Fibroblast of skin of right biceps (primary cell): ENCODE data around the gene PALB2.

Source experiments
- DNase-seq: peaks from one replicate; pipeline ENCODE4 v3.0.0-alpha.2; 2013

Gene PALB2

GRCh38 chr16:23580391-23580790, 60.7 kb downstream of the PALB2 start:
- DNase-seq, result no peak

- DNase-seq, result no peak
These were observed 61.7 kb downstream of the PALB2 start for GRCh38 chr16:23579371-23579770.

GRCh38 chr16:23578101-23578830, 62.8 kb downstream of the PALB2 start:
- no peak for DNase-seq

DNA sequence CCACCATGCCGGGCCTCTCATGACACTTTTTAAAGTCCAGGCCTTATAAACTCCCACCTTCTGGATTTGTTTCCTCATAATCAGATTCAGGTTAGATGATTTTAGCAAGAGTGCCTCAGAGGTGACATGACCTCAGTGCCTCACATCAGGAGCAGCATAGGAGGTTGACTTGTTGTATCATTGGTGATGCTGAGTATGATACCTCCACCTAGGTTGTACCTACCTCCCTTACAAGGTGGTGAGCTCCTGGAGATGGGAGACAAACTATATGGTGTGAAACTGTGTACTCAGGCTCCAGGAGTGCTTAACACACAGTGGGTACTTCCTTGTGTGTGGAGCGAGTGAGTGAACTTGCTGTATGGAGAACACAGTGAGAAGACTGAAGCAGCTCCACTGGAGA, 63.6 kb downstream of the PALB2 start:
- DNase-seq, result no peak

- DNase-seq, result no peak
These were observed 65.3 kb downstream of the PALB2 start for GRCh38 chr16:23575834-23576233.

DNA sequence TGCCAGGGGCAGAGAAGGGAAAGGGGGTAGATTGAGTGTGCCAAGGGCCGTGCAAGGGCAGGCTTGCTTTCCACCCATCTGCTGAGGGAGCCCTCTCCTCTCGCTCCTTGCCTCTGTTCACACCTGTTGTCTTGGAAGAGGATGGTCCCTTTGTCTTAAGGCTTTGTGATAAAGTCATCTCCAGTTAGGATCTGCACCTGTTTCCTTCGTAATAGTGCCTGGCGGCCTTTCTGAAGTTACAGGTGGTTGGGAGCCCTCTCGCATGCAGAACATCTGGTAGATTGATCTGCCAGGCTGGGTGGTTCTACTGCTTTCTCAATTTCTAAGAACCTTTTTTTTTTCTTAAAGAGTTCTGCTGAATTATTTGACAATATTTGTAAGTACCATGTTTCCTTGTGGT, 67.3 kb downstream of the PALB2 start:
- no peak for DNase-seq

GRCh38 chr16:23572394-23572793, 68.7 kb downstream of the PALB2 start:
- no peak for DNase-seq

DNA sequence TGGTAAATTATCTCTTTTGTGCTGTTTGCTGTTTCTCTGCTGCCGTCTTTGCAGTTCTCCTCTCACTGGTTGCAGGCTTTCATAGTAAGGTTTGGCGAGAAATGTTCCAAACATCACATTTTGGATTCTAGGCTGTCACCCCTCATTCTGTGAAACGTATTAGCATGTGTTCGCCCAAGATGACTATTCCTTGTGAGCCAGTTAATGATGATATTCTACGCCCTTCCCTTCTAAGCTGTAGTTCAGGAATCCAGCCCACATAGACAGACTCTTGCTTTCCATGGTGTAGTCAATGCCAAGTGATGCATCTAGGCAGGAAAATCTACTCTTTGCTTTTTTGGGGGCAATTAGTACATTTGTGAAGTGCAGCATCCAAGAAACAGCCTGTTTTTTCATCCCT, 69.2 kb downstream of the PALB2 start:
- DNase-seq, result no peak

DNA sequence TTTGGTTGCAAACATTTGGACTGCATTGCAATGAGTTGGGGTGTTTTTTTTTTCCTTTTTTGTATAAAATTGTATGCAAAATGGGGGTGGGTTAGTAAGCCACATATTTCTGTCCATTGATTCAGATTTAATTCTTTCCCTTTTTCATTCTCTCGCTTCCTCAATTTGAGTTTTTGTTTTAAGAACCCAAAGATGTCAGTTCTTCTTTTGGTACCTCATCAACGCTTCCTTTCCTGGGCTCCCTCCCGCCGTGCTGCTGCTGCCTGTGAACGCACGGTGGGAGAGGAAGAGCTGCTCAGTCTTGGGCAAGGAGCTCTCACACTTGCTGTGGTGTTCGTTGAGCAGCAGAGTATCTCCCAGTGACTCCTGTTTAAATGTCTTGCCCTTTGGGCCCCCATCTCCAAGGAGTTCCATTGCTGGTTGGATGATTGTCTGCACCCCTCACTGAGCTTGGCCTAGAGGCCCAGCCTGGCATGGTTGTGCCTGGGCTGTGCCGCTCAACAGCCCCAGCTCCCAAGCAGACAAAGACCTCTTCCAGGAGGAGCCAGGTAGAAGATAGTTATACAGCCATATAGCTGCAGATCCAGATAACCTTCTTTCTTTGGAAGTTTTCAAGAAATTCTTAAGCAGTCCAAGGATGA, 70.0 kb downstream of the PALB2 start:
- no peak for DNase-seq

- no peak for DNase-seq
These were observed 73.5 kb downstream of the PALB2 start for GRCh38 chr16:23567602-23568001.

- DNase-seq, result no peak
These were observed 74.4 kb downstream of the PALB2 start for GRCh38 chr16:23566724-23567123.

- DNase-seq, result no peak
These were observed 76.3 kb downstream of the PALB2 start for GRCh38 chr16:23564575-23565363.

DNA sequence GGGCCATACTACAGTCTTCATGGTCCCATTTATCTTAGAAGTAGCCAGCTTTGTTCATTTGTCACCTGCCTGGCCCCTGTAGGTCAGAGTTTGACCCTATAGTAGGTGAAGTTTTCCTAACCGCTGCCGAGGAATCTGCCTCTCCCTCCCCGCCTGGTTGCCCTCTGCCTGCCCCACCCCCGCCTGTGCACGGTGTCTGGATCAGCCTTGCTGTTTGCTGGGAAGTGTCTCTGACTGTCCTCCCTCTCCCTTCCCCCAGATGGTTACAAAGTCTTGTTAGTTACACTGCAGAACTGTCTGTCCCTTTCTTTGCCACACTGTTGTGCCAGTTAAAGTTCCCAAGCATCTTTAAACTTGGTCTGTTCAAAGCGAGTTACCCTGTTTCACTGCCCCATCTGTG, 77.9 kb downstream of the PALB2 start:
- no peak for DNase-seq

- DNase-seq, result no peak
These were observed 78.6 kb downstream of the PALB2 start for GRCh38 chr16:23562505-23562904.

GRCh38 chr16:23561586-23561985, 79.5 kb downstream of the PALB2 start:
- no peak for DNase-seq

GRCh38 chr16:23557779-23558702, 83.1 kb downstream of the PALB2 start:
- DNase-seq, result peak; percentile 22

DNA sequence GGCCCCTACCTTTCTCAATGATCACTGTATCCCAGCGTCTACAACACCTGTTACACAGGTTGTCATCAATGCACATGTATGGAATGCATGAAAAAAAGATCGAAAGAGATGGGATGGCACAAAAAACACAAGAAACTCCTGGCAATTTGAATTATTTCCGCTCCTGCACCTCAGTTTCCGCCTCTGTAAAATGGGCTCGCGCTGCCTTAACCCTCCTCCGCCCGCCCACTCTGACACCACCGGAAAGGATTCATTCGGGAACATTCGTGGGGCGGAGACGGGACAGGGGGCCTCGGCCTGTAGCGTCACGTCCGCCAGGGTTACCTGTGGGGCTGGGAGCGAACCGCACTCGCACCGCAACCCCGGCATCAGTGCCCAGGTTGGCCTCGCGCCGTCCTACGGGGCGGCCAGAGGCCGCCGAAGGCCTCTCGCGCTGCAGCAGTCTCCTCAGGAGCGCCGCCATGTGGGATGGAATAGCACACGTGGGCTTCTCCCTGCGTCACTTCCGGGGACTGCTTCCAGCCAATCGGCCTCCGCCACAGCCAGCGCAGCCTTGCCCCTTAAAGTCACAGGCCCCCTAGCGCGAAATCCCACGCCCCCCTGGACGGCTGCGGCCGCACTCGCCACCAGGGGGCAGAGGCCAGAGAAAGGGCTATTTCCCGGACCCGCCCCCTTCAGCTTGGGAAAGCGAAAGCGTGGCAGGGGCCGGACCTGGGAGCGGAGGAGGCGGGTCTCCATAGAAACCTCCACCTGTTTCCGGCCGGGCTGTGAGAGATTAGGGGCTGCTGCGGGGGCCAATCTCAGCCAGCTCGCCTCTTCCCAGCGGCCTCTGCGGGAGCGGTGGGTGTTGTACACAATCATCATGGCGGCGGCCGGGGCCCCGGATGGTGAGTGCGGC, 84.0 kb downstream of the PALB2 start, which contains the start of the genes EARS2 and UBFD1:
Gene EARS2 (minus strand): TSS at position 470 of the 898 bp plus-strand sequence. CDS start 7 bp downstream, at position 463.
Gene UBFD1 (plus strand): TSS at position 847 of the 898 bp plus-strand sequence. CDS start 16 bp downstream, at position 863.
- DNase-seq, result peak; percentile 98

DNA sequence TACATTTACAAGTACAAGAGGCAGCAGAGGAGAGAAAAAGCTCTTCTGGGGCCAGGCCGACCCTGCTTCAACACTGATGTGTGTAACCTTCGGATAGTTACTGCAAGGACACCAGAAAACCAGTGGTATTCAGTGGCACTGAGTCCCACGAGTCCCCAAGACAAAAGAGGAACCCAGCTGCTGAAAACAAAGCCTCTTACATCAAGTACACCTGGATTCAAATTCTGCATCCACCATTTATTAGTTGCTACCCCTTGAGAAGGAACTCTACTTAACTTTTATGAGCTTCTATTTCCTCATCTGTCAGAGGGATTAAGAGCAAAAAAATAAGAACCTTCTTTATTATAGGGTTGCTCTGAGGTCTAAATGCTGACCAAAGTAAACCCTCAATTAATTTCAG, 86.6 kb downstream of the PALB2 start:
- DNase-seq, result no peak
